HG02973 (cell line): Measurements from ENCODE around the gene NANOS2.
"Not testable (repeated sequence)": the region's sequence is repeated elsewhere in the genome, so short reads cannot be mapped to it uniquely, and the experiment has no call there.

Experiments
- ATAC-seq: cut with Tn5 transposase; IDR thresholded peaks from one replicate; pipeline ENCODE4 v1.9.1; 2021; ENCODE audit warnings: moderate library complexity; ENCODE audit not compliant: unreplicated experiment

Gene NANOS2

DNA sequence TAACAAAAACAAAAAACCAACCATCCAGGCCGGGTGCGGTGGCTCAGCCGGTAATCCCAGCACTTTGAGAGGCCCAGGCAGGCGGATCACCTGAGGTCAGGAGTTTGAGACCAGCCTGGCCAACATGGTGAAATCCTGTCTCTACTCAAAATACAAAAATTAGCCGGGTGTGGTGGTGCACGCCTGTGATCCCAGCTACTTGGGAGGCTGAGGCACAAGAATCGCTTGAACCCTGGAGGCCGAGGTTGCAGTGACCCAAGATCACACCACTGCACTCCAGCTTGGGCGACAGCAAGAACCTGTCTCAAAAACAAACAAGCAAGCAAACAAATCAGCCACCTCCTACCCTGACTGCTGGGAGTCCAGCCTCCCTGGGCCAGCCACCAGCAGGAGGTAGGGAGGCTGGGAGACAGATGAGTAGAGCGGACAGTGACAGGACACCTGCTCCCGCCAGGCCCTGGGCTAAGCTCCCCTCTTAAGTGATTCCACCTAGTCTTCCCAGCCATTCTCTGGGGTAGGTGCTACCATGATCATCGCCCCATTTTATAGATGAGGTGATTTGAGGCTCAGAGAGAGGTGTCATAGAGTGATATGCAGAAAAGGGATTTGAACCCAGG, 18.5 kb downstream of the NANOS2 start:
- not testable (repeated sequence) for ATAC-seq

GRCh38 chr19:45895519-45895972, 19.0 kb downstream of the NANOS2 start:
- ATAC-seq = no peak

- no peak for ATAC-seq
Observed at GRCh38 chr19:45890877-45891276, 23.7 kb downstream of the NANOS2 start.

- no peak for ATAC-seq
Observed at GRCh38 chr19:45889210-45889885, 25.2 kb downstream of the NANOS2 start.

DNA sequence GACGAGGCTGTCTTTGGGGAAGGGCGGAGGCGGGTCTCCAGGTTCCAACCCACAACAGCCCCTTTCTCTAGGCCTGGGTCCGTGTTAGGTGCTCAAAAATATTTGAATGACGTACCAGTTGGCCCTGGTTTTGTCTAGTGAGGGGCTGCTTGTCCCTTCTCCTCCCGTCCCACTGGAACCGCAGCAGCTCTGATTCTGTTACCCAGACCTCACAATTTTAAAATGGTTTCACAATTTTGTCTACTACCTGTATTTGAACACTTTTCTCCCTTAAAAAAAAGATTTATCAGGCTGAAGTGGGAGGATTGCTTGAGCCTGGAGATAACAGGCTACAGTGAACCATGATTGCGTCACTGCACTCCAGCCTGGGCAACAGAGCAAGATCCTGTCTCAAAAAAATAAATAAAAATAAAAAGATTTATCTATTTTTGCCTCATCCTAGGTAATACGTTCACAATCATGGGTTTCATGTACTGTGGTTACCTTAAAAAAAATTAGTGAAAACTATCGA, 27.3 kb downstream of the NANOS2 start:
- ATAC-seq = no peak

GRCh38 chr19:45886427-45887199, 28.0 kb downstream of the NANOS2 start:
- ATAC-seq = peak; percentile 43

GRCh38 chr19:45885556-45886426, 28.8 kb downstream of the NANOS2 start, which contains the start of gene IRF2BP1:
IRF2BP1 (minus strand) TSS chr19:45886141; CDS start chr19:45885774, 367 bp downstream.
- ATAC-seq = peak; percentile 43

- ATAC-seq = no peak
Observed at GRCh38 chr19:45884682-45885555, 29.7 kb downstream of the NANOS2 start.

GRCh38 chr19:45883881-45884681, 30.5 kb downstream of the NANOS2 start:
- ATAC-seq = no peak

GRCh38 chr19:45883586-45883880, 31.0 kb downstream of the NANOS2 start:
- ATAC-seq = no peak

DNA sequence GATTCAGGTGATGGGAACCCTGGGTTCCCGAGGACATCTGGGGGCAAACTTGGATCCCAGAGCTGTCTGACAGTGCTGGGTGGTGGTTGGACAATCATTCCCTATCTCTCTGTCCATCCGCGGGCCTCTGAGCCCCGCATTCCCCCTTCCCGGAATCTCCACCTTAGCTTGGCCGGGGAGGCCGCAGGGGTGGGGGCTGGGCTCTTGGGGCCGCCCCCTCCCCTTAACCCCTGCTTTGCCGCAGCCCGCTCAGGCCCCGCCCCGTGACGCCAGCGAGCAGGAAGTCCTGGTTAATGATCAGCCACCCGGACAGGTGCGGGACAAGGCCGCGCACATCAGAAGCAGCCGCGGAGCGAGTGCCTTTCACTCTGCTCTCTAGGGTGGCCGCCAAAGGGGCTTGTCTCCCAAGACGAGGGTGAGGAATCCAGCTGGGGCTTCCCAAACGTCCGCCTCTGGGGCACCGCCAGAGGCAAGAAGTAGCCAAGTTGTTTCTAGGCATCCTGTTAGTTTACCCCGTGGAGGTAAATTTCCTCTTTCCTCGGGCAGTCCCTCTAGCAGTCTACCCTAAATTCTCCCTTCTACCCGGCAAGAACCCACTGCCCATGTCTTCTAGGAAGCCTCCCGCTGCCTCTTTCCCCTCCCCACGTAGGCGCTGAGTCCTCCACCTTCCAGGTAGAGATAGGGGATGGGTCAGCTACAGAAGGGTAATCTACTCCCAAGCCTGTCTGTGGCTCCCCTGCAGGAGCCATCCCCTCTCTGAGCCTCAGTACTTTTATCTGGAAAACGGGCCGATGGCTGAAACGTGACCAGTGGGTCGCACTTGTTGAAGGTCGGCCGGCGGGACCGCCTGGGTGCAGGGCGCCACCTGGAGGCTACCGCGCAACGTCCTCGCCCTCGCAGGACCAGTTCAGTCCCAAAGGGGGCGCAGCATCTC, 31.7 kb downstream of the NANOS2 start:
- ATAC-seq = no peak

- no peak for ATAC-seq
Observed at GRCh38 chr19:45881909-45882528, 32.6 kb downstream of the NANOS2 start.

GRCh38 chr19:45881082-45881908, 33.3 kb downstream of the NANOS2 start:
- ATAC-seq = no peak

DNA sequence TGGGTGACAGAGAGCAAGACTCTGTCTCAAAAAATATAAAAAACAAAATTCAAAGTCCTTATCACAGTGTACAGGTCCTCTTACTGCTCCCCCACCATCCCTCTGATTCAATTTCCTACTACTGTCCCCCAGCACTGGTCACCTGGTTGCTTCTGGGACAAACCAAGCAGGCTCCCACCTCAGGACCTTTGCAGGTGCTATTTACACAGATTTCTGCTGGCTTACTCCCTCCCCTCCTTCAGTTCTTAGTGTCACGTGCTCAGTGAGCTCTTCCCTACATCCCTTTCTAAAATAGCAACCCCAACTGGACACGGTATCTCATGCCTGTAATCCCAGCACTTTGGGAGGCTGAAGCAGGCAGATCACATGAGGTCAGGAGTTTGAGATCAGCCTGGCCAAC, 34.6 kb downstream of the NANOS2 start:
- no peak for ATAC-seq

DNA sequence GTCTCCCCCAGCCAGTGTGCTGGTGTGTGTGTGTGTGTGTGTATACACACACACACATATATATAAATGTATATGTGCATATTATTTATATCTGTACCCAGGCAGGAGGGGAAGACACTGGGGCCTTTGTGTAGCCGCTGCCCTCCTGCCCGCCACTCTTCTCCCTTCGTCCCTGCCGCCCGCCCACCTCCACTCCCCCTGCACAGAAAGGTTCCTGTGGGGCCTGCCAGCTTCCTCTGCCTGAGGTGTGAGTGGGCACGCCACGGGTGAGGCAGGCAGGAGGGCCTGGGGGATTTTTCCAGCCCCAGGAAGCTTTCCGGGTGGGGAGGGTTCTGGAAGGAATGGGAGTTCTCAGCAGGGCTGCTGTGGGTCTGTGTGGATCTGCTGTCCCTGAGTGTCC, 35.5 kb downstream of the NANOS2 start:
- ATAC-seq = no peak

- ATAC-seq = no peak
Observed at GRCh38 chr19:45878043-45878794, 36.4 kb downstream of the NANOS2 start.
